ENCODE results near the gene RAB31.
"Not testable (repeated sequence)": the region's sequence is repeated elsewhere in the genome, so short reads cannot be mapped to it uniquely, and the experiment has no call there.

The RAB31 gene

DNA sequence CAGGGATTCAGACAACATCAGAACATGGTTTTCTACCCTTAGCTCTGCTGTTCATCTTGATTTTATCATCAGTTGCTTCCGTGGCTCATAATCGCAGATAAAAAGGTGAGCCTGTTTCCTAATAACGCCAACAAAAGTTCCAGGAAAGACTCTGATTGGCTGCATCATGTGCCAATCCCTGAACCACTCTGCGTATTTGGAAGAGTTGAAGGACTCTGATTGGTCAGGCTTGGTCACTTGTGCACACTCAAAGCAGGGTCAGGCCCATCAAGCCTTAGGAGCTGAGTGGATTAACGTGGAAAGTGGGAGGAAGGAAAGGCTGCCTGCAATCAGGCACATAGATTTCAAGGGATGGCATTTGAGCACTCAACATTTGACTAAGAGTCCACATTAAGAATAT is 189.0 kb downstream of the RAB31 start:
- DNase-seq: no peak

DNA sequence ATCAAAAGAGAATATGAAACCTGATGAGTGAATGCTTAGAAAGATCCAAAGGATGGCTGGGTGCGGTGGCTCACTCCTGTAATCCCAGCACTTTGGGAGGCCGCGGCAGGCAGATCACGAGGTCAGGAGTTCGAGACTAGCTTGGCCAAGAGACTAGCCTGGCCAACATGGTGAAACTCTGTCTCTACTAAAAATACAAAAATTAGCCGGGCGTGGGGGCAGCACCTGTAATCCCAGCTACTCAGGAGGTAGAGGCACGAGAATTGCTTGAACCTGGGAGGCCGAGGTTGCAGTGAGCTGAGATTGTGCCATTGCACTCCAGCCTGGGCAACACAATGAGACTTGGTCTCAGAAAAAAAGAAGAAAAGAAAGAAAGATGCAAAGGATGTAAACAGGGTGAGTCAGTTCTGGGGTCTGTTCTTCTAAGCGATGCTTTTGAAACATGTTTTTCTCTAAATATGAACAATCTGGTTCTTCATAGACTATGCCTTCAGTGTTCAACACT is 189.7 kb downstream of the RAB31 start:
- not testable (repeated sequence) for DNase-seq

DNA sequence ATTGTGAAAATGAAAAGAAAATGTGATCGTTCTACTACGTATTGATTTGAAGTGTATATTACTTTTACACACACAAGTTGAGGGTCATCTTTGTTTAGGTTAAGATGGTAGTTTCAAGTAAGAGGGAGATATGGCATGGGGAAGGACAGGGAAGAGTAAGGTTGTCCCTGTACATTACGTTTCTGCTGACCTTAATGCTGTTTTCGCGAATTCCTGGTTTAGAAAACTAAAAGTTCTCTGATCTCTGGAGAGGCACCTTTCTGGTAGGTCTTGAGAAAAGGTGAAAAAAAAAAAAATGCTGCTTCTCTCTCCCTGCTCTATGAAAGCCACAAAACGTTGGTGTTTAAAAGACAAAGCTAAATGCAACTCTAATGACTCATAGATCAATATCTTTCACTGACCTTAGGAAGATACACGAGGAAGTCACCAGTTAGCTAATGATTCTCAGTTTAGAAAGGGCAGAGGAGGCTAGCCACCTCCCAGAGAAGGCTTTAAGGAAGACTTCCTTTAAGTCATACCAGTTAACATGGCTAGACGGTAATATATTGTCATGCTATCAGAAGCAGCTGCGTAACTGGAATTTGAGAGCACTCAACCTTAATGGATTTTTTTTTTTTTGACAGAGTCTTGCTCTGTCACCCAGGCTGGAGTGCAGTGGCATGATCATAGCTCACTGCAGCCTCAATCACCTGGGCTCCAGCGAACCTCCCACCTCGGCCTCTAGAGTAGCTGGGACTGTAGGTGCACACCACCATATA is 190.9 kb downstream of the RAB31 start:
- DNase-seq: peak; percentile 11

GRCh38 chr18:9899550-9899930 is 191.4 kb downstream of the RAB31 start:
- not testable (repeated sequence) for DNase-seq

DNA sequence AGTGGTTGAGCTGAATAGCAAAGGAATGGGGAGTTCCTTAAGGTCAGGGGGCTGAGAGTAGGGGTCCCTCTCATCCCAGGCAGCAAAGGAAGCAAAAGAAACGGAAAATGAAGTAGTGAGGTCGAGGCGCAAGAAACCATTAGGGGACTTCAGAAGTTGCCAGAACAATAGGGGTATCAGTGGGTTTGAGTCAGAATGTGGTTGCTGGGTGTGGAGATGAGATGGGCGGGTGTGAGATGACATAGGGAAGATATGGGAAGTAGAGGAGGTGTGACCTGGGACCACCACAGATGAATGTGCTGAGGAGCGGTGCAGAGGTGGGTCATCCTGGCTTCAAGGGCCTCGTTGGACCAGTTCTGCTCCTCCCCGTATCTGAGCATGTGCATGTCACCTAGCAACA is 192.6 kb downstream of the RAB31 start:
- DNase-seq: no peak

- DNase-seq: peak; percentile 10
These were observed 193.3 kb downstream of the RAB31 start for GRCh38 chr18:9901377-9901776.

- DNase-seq: not testable (repeated sequence)
These were observed 194.2 kb downstream of the RAB31 start for GRCh38 chr18:9902264-9902663.

- DNase-seq: no peak
These were observed 194.7 kb downstream of the RAB31 start for GRCh38 chr18:9902832-9903231.

GRCh38 chr18:9905401-9905922 is 197.4 kb downstream of the RAB31 start:
- no peak for DNase-seq

GRCh38 chr18:9906481-9906880 is 198.4 kb downstream of the RAB31 start:
- no peak for DNase-seq

DNA sequence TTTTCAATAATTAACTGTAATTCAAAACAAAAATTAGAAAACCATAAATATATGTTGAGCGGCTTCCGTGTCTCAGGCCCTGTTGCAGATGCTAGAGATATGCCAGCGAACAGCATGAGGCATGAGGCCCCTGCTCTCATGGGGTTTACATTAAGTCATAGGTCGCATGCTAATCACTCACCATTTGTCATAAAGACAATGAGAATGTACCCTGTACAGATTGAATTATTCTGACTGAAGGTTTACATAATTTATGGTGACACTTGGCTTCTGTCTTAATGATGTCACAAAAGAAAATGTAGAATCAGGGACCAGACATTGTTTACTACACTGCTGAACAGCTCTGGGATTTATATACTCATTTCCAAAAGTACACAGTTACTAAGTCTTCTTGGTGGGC is 199.8 kb downstream of the RAB31 start:
- DNase-seq: no peak

- no peak for DNase-seq
These were observed 202.0 kb downstream of the RAB31 start for GRCh38 chr18:9910071-9910470.

DNA sequence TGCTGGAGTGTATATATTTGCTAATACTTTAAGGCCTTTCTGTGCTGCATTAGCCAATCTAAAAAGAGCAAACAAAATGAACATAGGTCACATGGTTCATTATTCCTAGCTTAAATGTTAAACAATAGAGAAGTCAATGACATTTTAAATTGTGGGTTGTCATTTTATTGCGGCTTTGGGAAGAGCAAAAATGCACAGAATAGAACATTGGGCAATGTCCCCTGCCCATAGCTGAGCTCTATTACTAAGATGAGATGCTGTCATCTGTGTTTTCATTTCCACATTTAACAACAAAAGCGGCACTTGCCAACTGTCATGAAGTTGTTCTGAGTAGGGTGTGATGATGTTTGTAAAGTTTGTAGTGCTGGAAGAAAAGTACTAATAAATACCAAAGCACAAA is 202.6 kb downstream of the RAB31 start:
- DNase-seq: no peak

GRCh38 chr18:9911226-9911625 is 203.1 kb downstream of the RAB31 start:
- no peak for DNase-seq

Data from NCI-H2029 (cell line).